RWPE1 (cell line): Measurements from ENCODE around the gene LAPTM5.

Source experiments
- CTCF ChIA-PET: fragments of 350-600 bp; sonication (Branson Sonifier 250); formaldehyde crosslinking; extraction: SDS; loops from one replicate; lab custom pipeline; 2021; lab: Yijun Ruan, JAX
- POLR2A ChIA-PET: fragments of 400-600 bp; formaldehyde crosslinking; extraction: SDS; loops from one replicate; lab custom pipeline; 2020; ENCODE audit warnings: antibody characterized with exemption; ENCODE audit not compliant: low non-redundant PET; lab: Yijun Ruan, JAX
- DNase-seq: peaks from one replicate; pipeline ENCODE4 v3.0.0; 2012; ENCODE audit warnings: low spot score
- H3K27ac ChIP-seq: fragments of 450-650 bp; 2 replicates; pipeline ENCODE4 v1.5.1; 2017
- TF ChIP-seq, protein P1 (sequence below): fragments of 450-650 bp; conservative IDR thresholded peaks from 2 replicates; pipeline ENCODE4 v1.5.1; 2017; ENCODE audit warnings: low read depth, mild to moderate bottlenecking

LAPTM5 gene

GRCh38 chr1:30687886-30688285 lies 69.7 kb downstream of the LAPTM5 start:
- ChIA-PET POLR2A (no interaction called here), CTCF (no interaction called here)
- DNase-seq, result no peak
- H3K27ac ChIP-seq, result no peak overlapping the region
- TF ChIP-seq, protein P1, sequence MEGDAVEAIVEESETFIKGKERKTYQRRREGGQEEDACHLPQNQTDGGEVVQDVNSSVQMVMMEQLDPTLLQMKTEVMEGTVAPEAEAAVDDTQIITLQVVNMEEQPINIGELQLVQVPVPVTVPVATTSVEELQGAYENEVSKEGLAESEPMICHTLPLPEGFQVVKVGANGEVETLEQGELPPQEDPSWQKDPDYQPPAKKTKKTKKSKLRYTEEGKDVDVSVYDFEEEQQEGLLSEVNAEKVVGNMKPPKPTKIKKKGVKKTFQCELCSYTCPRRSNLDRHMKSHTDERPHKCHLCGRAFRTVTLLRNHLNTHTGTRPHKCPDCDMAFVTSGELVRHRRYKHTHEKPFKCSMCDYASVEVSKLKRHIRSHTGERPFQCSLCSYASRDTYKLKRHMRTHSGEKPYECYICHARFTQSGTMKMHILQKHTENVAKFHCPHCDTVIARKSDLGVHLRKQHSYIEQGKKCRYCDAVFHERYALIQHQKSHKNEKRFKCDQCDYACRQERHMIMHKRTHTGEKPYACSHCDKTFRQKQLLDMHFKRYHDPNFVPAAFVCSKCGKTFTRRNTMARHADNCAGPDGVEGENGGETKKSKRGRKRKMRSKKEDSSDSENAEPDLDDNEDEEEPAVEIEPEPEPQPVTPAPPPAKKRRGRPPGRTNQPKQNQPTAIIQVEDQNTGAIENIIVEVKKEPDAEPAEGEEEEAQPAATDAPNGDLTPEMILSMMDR, result no peak

- DNase-seq, result no peak
- CTCF ChIA-PET, result no interaction called here
- no peak overlapping the region for H3K27ac ChIP-seq
- TF ChIP-seq, protein P1, result no peak
- POLR2A ChIA-PET, result interaction anchor here (0.6 kb wide), 1 partner anchor 240 kb away, joined by 3 read pairs; no protein-coding TSS in a partner anchor
Measured at GRCh38 chr1:30686236-30686935, 71.2 kb downstream of the LAPTM5 start.

DNA sequence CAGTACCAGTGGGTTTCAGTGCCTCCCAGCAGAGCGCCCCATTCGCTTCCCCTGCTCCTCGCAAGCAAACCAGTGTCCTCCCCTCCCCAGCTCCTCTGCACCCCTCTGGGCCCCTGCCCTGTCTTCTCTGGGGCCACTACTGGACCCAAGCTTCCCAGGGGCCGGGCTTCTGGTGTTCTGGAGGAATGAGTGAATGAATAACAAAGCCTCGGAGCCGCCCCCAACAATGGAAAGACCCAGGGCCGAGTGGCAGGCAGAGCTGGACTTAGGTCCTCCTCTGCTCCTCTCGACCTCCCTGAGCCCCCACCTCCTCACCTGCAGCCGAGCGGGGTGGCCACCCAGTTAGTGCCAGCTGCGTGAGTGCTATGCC lies 71.8 kb downstream of the LAPTM5 start:
- TF ChIP-seq, protein P1, result no peak
- DNase-seq, result no peak
- POLR2A ChIA-PET, result no interaction called here
- no peak overlapping the region for H3K27ac ChIP-seq
- CTCF ChIA-PET, result no interaction called here

- POLR2A ChIA-PET, result no interaction called here
- peak; percentile 48 for DNase-seq
- CTCF ChIA-PET, result interaction anchor here (0.6 kb wide), 1 partner anchor 36 kb away, joined by 3 read pairs; no protein-coding TSS in a partner anchor
- no peak overlapping the region for H3K27ac ChIP-seq
- TF ChIP-seq, protein P1, result no peak
Measured at GRCh38 chr1:30684881-30685795, 72.4 kb downstream of the LAPTM5 start.

DNA sequence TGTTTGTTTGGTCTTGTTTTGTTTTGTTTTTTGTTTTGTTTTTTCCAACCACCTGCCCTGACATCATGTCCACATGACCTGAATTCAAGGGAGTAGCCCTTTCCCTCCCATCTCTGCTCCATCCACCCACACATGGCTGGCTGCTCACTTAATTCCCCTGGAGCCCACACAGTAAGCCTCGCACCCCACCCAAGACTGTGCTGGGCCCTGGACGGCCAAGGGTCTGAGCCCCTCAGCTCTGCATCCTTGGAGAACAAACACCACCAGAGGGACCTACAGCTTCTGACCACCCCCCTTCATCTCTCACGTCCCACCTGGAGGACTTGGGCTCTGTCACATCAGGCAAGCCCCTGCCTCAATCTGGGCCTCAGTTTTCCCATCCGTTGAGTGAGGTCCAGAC lies 73.3 kb downstream of the LAPTM5 start:
- ChIA-PET CTCF (interaction anchor here (0.6 to 2.5 kb wide), 2 partner anchors 18 to 303 kb away, joined by 3 to 7 read pairs; no protein-coding TSS in a partner anchor), POLR2A (no interaction called here)
- H3K27ac ChIP-seq, result no peak overlapping the region
- no peak for DNase-seq
- TF ChIP-seq, protein P1, result no peak

GRCh38 chr1:30683699-30684098 lies 73.9 kb downstream of the LAPTM5 start:
- DNase-seq, result no peak
- TF ChIP-seq, protein P1, result no peak
- ChIA-PET CTCF (interaction anchor here (0.6 to 2.5 kb wide), 3 partner anchors 18 to 785 kb away, joined by 3 to 7 read pairs (median 4); no protein-coding TSS in a partner anchor), POLR2A (no interaction called here)
- H3K27ac ChIP-seq, result no peak overlapping the region
